GM12878 (cell line): ENCODE results near the gene SLC24A3. TPM values are rescaled to one million over a fixed set of nuclear protein-coding genes. Genes with fewer than 3 reads are reported as not detected.

Experiments
- BRCA1 ChIP-seq: IDR thresholded peaks from 2 replicates; pipeline ENCODE4 v1.6.1; 2011; ENCODE audit warnings: low read depth, low read length, improper control_type of control experiment
- CBX5 ChIP-seq: sonication (generic); IDR thresholded peaks from 2 replicates; pipeline ENCODE4 v1.6.1; 2016; ENCODE audit warnings: low read depth, moderate library complexity, mild to moderate bottlenecking, inconsistent platforms
- FOS ChIP-seq: IDR thresholded peaks from 3 replicates; pipeline ENCODE4 v1.6.1; 2011; ENCODE audit warnings: borderline replicate concordance; ENCODE audit not compliant: insufficient read length; ENCODE audit errors: extremely low read depth
- IKZF2 ChIP-seq, 2 experiments: fragments of 450-650 bp; IDR thresholded peaks; 2 replicates each; pipeline ENCODE4 v1.6.1; 2017; ENCODE audit warnings: mild to moderate bottlenecking in 2 of 2, moderate library complexity in 2 of 2
- MTA2 ChIP-seq: fragments of 450-650 bp; IDR thresholded peaks from 2 replicates; pipeline ENCODE4 v1.6.1; 2016; ENCODE audit warnings: low read depth, mild to moderate bottlenecking, moderate library complexity
- NFYB ChIP-seq: IDR thresholded peaks from 2 replicates; pipeline ENCODE4 v1.6.1; 2011; ENCODE audit warnings: low read depth, mild to moderate bottlenecking, low read length, improper control_type of control experiment, moderate library complexity; ENCODE audit not compliant: insufficient read depth
- POLR2A ChIP-seq: IDR thresholded peaks from 2 replicates; pipeline ENCODE4 v1.6.1; 2011; ENCODE audit warnings: low read depth, mild to moderate bottlenecking, low read length
- RAD21 ChIP-seq: IDR thresholded peaks from 2 replicates; pipeline ENCODE4 v1.6.1; 2011; ENCODE audit warnings: mild to moderate bottlenecking, low read depth, low read length, moderate library complexity; ENCODE audit not compliant: insufficient read depth
- RELA ChIP-seq: fragments of 450-650 bp; IDR thresholded peaks from 2 replicates; pipeline ENCODE4 v1.8.0; 2014; ENCODE audit warnings: borderline replicate concordance; ENCODE audit not compliant: partially characterized antibody
- SPI1 ChIP-seq: IDR thresholded peaks from 2 replicates; pipeline ENCODE4 v1.6.1; 2011; ENCODE audit warnings: low read depth, mild to moderate bottlenecking, low read length, moderate library complexity, borderline replicate concordance; ENCODE audit not compliant: insufficient read depth
- SREBF1 ChIP-seq: IDR thresholded peaks from 2 replicates; pipeline ENCODE4 v1.6.1; 2012; ENCODE audit warnings: mild to moderate bottlenecking, low read length
- STAT3 ChIP-seq: IDR thresholded peaks from 2 replicates; pipeline ENCODE4 v1.6.1; 2011; ENCODE audit warnings: low read depth, low read length, improper control_type of control experiment
- SUPT20H ChIP-seq: IDR thresholded peaks from 2 replicates; pipeline ENCODE4 v1.6.1; 2011; ENCODE audit warnings: low read depth, mild to moderate bottlenecking, low read length, moderate library complexity, borderline replicate concordance; ENCODE audit not compliant: control insufficient read depth
- TCF7 ChIP-seq: IDR thresholded peaks from 2 replicates; pipeline ENCODE4 v1.6.1; 2014; ENCODE audit warnings: antibody characterized with exemption, borderline replicate concordance
- YBX1 ChIP-seq: fragments of 450-650 bp; IDR thresholded peaks from 2 replicates; pipeline ENCODE4 v1.6.1; 2016; ENCODE audit warnings: antibody characterized with exemption
- ZNF384 ChIP-seq: IDR thresholded peaks from 2 replicates; pipeline ENCODE4 v1.6.1; 2012; ENCODE audit warnings: low read depth, mild to moderate bottlenecking, low read length, improper control_type of control experiment, borderline replicate concordance
- polyA plus RNA-seq, 11 experiments: library from polyadenylated mRNA; depleted of rRNA in 4 of 11; unstranded in 6 of 11; stranded (reverse) in 5 of 11; fragments of >200 nt; fragmentation: Nextera tagmentation in 4 of 11; fragmentation: Illumina TruSeq in 1 of 11; extraction: Ambion mirVana in 4 of 11; extraction: Trizol in 1 of 11; gene quantifications; 1 replicate in 1 of 11; 2 replicates in 10 of 11; pipeline versions ENCODE4 v1.2.1 to v1.2.3, GENCODE V29; 2011 to 2016; ENCODE audit warnings: inconsistent platforms in 2 of 11, missing spikeins in 2 of 11, low read depth in 1 of 11
- total RNA-seq, 4 experiments: library from RNA; depleted of rRNA in 3 of 4; stranded (reverse); fragments of >200 nt in 3 of 4; fragmentation: Illumina TruSeq in 1 of 4; extraction: Trizol in 1 of 4; gene quantifications; 2 replicates each; pipeline versions ENCODE4 v1.2.1 to v1.2.3, GENCODE V29; 2013 to 2021
- TF ChIP-seq, protein P1 (sequence below): fragments of 450-650 bp; IDR thresholded peaks from 2 replicates; pipeline ENCODE4 v1.6.1; 2016; ENCODE audit warnings: mild to moderate bottlenecking
- TF ChIP-seq, protein P2 (sequence below): fragments of 450-650 bp; IDR thresholded peaks from 2 replicates; pipeline ENCODE4 v1.6.1; 2016; ENCODE audit warnings: mild to moderate bottlenecking

The SLC24A3 gene
- total and polyA plus RNA-seq, 10 of the 15 experiments (the other 5 are each of a cell fraction or from before 2014, with no cell fraction given) = 0.04 TPM; not detected in 9

DNA sequence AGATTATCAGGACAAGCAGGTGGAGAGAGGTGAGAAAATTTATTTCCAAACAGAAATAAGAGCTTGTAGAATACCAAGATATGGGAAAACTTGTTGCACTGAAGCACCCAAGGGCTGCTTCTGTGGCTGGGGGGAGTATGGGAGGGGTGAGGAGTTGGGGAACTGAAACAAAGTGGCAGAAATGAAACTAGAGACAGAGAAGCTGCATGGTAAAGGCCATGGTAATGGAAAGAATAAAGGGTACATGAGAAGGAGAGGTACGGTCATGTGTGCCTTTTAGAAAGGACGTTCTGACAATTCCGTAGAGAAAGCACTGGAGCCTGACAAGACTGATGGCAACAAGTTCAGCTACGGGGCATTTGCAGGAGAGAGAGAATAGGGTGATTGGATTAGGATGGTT lies 494.0 kb downstream of the SLC24A3 start (continued):
- TF ChIP-seq, protein P1, sequence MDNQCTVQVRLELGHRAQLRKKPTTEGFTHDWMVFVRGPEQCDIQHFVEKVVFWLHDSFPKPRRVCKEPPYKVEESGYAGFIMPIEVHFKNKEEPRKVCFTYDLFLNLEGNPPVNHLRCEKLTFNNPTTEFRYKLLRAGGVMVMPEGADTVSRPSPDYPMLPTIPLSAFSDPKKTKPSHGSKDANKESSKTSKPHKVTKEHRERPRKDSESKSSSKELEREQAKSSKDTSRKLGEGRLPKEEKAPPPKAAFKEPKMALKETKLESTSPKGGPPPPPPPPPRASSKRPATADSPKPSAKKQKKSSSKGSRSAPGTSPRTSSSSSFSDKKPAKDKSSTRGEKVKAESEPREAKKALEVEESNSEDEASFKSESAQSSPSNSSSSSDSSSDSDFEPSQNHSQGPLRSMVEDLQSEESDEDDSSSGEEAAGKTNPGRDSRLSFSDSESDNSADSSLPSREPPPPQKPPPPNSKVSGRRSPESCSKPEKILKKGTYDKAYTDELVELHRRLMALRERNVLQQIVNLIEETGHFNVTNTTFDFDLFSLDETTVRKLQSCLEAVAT = no peak
- TF ChIP-seq SREBF1 = no peak
- TF ChIP-seq YBX1 = no peak
- TF ChIP-seq TCF7 = no peak
- TF ChIP-seq BRCA1 = no peak
- TF ChIP-seq CBX5 = no peak
- no peak for TF ChIP-seq ZNF384
- no peak for TF ChIP-seq STAT3
- no peak for TF ChIP-seq RAD21
- TF ChIP-seq NFYB = no peak
- peak; percentile 59; the same call in 1 of the 2 replicates for TF ChIP-seq SPI1
- TF ChIP-seq IKZF2 (IDR thresholded peaks at IDR 0.05) = peak; percentile 23 to 31; a peak in 2 of 4 replicates
- no peak for TF ChIP-seq RELA
- no peak for TF ChIP-seq SUPT20H
- TF ChIP-seq MTA2 = peak; percentile 42; the same call in 1 of the 2 replicates
- TF ChIP-seq POLR2A = no peak
- TF ChIP-seq FOS = no peak
- TF ChIP-seq, protein P2, sequence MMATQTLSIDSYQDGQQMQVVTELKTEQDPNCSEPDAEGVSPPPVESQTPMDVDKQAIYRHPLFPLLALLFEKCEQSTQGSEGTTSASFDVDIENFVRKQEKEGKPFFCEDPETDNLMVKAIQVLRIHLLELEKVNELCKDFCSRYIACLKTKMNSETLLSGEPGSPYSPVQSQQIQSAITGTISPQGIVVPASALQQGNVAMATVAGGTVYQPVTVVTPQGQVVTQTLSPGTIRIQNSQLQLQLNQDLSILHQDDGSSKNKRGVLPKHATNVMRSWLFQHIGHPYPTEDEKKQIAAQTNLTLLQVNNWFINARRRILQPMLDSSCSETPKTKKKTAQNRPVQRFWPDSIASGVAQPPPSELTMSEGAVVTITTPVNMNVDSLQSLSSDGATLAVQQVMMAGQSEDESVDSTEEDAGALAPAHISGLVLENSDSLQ = peak; percentile 39
- TF ChIP-seq, all 136 proteins: peak for 4
